HG03432 (cell line): ENCODE data around the gene S100A1.
A peak's percentile ranks its signal among the peaks of the same experiment; 100 is the strongest.
"Not testable (repeated sequence)": the region's sequence is repeated elsewhere in the genome, so short reads cannot be mapped to it uniquely, and the experiment has no call there.

ENCODE experiments used
- ATAC-seq: cut with Tn5 transposase; IDR thresholded peaks from one replicate; pipeline ENCODE4 v1.9.1; 2021; ENCODE audit warnings: mild to moderate bottlenecking, moderate library complexity; ENCODE audit not compliant: unreplicated experiment

S100A1 gene

DNA sequence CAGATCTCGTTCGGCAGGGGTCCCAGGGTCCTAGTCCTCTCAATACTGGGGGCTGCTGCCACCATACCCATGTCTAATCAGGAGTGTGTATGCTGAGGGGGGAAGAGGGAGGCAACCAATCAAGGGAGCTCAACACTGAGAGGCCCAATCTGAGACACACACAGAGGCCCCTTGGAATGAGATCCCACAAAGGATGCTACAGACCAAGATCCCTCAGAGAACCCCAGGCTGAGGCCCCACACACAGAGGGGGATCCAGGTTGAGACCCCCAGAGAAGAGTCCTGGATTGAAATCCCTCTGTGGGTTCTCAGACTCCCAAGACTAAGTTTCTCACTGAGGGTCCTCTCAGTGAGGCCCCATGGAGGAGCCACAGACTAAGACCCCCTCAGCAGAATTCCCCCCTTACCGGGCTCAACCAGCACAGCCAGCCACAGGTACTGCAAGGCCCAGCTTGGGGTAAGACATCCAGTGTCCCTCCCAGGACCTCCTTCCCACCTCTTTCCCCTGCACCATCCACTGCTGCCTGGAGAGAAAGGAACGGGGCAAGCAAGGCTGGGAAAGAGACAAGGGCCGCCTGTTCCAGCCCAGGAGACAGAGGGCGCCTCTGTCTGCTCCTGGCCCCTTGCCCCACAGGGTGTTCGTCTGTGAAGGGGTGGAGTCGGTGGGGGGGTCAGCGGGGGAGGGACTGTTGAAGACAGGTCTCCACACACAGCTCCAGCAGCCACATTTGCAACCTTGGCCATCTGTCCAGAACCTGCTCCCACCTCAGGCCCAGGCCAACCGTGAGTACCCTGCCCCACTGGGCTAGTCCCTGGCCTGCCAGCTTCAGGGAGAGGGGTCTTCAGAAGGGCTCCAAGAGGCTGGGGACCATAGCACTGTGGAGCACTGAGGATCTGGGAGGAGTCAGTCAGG lies at the start of gene S100A1:
Gene S100A1, plus strand, starts transcription at position 720 of the 912 bp plus-strand sequence. CDS start 2,088 bp downstream, outside the sequence.
- ATAC-seq, result no peak

DNA sequence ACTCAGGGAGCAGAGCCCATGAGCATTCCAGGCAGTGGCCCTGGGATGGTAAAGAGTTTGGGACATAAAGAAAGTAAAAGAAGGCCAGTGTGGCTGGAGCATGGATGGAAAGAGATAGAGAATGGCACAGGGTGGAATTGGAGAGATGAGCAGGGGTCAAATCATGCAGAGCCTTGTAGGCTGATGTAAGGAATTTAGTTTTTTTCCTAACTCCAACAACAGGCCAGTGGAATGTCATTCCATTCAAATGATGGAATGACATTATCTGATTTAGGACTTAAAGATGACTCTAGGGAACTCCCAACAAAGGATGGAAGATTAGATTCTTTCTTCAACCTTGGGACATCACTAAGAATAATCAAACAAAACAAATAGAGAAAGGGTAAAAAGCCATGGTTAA lies 49.7 kb upstream of the S100A1 start:
- ATAC-seq, result no peak

DNA sequence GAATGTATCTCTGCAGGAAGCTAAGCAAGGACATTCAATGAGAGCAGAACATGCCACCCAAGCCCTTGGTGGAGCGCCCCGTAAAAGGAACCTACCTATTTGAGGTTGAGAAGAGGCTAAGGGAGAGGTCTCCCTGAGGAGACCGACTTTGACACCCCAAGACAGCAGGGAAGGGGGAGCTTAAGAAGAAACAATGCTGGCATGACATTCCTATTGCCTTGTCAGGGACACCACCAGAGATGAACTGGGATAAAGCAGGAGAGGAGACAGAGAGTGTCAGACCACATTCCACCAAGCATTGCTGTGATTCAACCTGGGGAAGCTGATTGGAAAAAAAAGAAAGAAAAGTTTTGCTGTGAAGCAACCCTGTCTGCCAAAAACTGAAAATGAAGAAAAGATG lies 49.3 kb upstream of the S100A1 start:
- ATAC-seq, result no peak

DNA sequence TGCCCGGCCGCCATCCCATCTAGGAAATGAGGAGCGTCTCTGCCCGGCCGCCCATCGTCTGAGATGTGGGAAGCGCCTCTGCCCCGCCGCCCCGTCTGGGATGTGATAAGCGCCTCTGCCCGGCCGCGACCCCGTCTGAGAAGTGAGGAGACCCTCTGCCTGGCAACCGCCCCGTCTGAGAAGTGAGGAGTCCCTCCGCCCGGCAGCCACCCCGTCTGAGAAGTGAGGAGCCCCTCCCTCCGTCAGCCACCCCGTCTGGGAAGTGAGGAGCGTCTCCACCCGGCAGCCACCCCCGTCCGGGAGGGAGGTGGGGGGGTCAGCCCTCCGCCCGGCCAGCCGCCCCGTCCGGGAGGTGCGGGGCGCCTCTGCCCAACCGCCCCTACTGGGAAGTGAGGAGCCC lies 45.4 kb upstream of the S100A1 start:
- not testable (repeated sequence) for ATAC-seq

DNA sequence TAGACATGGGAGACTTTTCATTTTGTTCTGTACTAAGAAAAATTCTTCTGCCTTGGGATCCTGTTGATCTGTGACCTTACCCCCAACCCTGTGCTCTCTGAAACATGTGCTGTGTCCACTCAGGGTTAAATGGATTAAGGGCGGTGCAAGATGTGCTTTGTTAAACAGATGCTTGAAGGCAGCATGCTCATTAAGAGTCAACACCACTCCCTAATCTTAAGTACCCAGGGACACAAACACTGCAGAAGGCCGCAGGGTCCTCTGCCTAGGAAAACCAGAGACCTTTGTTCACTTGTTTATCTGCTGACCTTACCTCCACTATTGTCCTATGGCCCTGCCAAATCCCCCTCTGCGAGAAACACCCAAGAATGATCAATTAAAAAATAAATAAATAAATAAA lies 44.7 kb upstream of the S100A1 start:
- not testable (repeated sequence) for ATAC-seq

DNA sequence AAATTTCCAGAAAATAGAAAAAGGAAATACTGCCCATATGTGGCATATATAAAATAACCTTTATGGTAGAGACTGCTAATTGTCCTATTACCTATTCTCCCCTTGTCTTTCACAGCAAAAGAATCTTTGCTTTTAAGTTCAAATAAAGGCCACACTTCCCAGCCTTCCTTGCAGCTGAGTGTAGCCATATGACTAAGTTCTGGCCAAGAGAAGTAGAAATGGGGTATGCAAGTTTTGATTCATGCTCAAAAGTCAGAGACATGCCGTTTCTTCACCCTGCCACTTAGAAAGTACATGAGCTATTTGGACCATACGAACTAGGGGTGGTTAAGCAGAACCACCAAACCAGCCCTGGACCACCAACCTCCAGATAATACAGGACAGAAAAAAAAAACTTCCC lies 44.3 kb upstream of the S100A1 start:
- ATAC-seq, result no peak

DNA sequence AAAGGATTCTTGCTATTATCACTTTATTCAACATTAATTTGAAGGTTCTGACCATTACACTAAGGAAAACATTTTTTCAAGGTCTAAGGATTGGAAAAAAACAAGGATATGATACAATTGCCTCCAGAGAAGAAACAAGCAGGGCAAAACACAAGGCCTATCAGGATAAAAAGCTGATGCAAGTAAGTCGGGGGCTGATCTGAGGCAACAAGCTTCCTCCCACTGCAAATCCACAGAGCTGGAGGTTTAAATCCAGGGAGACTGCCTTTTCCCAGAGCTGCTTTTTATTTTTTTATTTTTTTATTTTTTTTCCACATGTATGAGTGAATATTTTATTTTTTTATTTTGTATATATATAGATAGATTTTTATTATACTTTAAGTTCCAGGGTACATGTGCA lies 43.2 kb upstream of the S100A1 start:
- ATAC-seq, result no peak

DNA sequence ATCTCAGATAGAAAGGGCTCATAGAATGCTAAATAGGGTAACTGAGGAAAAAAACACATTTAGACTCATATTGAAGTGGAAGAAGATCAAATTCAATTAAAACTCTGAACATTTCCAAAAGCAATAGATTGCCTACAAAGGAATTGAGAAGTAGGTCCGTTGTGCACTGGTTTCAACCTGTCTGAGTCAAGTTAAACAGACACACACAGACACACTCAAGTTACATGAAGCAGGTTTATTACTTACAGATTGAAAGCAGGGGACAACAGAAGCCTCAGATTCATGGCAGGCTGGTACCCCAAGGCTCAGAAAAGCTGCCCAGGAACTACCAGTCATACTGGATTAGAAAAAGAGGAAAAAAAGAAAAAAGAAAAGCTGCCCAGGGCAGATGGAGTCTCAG lies 41.9 kb upstream of the S100A1 start:
- ATAC-seq, result no peak

DNA sequence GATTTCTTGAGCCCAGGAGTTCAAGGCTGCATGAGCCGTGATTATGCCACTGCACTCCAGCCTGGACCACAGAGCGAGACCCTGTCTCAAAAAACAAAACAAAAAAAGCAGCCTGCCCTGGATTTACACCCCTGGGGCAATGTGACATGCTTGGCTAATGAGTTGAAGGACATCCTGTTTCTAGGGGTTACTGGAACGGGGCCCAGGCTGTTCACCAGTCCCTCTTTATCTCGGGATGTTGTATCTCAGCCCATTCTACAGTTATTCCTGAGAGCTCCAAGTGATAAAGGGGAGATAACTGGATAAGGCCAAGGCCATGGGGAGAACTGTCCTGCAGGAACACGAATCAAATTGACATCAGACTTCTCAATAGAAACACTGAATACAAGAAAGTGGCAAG lies 40.9 kb upstream of the S100A1 start:
- no peak for ATAC-seq

DNA sequence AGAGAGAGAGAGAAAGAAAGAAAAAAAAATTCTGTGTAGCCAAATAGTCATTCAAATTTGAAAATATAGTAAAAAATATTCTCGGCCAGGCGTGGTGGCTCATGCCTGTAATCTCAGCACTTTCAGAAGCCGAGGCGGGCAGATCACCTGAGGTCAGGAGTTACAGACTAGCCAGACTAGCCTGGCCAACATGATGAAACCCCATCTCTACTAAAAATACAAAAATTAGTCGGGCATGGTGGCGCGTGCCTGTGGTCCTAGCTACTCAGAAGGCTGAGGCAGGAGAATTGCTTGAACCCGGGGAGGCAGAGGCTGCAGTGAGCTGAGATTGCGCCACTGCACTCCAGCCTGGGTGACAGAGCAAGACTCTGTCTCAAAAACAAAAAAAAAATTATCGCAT lies 40.2 kb upstream of the S100A1 start:
- ATAC-seq, result not testable (repeated sequence)

DNA sequence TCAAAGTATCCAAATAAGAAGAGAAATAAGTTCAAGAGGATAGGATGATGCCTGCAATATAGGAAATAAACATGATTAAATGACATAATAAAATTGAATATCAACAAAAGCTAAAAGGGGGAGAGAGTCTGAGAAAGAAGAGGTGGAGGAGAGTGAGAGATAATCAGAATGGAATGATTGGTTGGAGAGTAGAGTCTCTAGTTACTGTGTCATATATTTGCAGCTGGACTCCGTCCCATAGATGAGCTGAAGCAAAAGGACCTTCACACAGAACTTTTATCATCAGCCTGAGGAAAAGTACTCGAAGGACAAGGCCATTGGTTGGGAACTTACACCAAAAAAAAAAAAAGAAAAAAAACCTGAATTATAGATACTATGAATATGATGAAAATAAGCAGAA lies 39.8 kb upstream of the S100A1 start:
- ATAC-seq, result no peak

DNA sequence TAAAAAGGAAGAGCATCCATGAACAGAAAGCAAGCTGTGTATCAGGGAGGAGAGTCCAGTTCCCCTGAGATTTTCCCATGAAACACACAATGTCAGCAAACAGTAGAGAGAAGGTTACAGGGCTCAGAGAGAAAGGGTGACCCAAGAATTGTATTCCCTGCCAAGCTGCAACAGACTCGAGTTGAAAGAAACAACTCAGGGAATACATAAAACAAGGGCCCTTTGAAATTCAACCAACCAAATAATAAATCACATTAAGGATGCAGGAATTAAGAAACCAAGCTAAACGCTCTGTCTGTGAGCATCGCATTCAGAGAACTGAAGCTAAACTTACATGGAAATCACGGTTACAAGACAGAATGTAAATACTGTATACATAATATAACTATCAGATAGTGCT lies 35.5 kb upstream of the S100A1 start:
- no peak for ATAC-seq

DNA sequence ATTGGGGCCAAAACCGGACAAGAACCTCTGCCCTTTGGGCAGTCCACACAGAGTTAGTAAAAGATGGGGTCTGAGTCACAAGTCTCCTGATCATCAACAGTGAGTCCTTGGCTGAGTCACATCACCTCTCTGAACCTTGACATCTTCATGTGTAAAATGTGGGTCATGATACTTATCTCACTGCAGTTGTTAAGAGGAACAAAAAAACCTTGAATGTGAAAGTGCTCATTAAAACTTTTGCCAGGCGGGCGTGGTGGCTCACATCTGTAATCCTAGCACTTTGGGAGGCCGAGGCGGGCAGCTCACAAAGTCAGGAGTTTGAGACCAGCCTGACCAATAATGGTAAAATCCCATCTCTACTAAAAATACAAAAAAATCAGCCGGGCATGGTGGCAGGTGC lies 31.0 kb upstream of the S100A1 start:
- no peak for ATAC-seq

DNA sequence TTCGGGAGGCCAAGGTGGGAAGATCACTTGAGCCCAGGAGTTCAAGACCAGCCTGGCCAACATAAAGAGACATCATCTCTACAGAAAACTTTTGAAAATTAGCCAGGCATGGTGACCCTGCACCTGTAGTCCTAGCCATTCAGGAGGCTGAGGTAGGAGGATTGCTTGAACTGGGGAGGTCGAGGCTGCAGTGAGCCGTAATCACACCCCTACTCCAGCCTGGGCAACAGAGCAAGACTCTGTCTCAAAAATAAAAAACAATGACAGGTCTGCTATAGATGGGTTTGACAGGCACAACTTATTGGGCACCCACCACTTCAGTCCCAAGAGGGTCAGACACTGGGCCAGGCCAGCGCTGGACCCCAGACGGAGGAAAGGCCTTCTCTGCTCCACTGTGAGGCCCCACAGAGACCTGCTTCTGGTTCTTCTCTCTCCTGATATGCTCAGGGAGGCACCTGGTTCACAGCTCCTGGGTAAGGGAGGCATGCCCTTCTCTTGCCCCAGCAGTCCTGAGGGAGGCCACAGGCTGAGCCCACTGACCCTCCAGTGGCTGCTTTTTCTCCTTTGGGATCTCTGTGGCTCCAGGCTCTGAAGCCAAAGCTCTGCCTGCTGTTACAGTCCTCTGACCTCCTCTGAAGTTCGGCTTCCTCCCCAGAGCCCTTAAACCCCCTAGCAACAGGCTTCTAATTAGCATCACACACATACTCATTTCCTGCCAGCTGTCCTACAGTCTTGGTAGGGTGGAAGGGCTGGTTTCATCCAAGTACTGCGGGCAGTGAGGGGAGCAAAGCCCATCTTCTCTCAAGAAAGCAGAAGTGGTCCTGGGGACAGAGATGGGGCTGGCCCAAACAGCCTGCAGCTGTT lies 29.7 kb upstream of the S100A1 start:
- peak; percentile 99 for ATAC-seq

DNA sequence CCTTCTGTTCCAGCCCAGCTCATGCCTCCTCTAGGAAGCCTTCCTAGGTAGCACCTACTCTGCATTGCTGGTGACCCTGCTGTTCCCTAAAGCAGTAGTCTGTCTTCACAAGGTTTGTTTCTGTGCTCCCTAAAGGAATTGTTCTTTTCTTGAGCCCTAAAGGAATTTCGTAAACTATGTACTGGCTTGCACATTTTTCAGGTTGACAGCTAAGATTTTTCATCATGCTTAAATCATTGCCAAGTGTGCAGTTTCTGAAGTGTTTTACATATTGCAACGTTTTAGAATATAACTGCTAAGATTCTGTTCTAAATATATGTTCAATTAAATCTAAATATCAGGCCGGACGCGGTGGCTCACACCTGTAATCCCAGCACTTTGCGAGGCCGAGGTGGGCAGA lies 28.4 kb upstream of the S100A1 start:
- no peak for ATAC-seq

DNA sequence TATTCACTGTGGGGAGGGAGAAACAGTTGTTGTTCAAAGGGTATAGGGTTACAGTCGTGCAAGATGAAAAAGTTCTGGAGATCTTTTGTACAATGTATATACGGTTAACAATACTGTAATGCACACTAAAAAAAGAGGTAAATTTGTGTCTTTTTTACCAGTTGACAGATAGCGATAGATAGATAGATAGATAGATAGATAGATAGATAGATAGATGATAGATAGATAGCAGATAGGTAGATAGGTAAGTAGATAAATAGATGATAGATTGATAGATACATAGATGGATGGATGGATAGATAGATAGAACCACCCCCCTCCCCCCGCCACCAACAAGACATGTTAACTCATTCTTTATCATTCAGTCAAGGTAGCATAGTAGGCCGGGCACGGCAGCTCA lies 25.5 kb upstream of the S100A1 start:
- ATAC-seq, result no peak

DNA sequence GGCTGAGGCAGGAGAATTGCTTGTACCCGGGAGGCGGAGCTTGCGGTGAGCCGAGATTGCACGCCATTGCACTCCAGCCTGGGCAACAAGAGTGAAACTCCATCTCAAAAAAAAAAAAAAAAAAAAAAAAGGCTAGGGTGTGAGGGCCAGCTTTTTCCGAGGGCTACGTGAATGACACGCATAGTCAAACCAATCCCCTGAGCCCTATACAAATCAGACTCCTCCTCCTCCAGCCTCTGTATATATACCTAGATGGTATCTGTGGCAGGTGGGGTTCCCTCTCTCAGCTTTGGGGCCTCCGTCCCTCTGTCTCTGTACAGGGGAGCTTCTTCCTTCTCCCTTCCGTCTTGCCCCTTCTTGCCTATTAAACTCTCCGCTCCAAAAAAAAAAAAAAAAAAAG lies 22.0 kb upstream of the S100A1 start:
- ATAC-seq, result no peak

DNA sequence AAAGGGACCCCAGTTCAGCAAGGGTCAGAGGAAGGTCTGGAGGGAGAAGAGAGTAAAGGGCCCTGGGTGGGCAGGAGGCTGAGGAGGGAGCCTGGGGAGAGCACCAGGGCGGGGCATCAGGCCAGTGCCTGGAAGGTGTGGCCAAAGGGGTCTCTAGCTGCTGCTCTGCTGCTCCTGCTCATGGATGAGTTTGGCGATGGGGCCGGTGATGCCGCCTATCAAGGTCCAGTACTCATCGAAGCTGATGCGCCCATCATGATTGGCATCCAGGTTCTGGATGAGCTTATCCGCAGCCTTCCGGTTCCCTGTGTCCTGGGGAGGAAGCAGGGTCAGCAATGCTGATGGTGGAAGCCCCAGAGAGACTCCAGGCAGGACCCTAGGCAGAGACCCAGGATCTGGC lies 20.9 kb upstream of the S100A1 start:
- no peak for ATAC-seq

DNA sequence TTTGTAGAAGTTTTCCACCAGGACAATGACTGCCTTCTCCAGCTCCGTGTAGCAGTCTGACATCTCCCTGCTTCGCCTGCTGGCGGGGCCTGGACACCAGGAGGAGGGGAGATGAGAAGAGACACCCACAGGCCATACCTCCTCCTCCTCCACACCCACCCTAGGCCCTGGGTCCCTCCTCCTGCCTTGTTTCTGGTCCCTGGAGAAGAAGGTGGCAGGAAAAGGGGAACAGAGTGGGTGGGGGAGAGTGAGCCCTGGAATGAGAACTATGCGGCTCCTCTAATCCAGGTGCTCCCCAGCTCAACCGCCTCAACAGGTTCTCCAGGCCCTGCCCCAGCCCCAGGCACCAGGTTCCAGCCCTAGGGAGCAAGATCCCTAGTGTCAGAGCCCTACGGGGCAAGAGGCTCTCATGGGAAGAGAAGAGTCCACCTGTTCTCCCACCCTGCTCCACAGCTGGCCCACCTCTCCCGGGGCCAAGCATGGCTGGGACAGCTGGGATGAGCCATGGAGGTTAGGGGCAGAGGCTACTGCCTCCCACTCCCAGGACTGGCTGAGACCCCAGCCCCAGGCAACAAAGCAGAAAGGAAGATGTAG lies 20.0 kb upstream of the S100A1 start:
- no peak for ATAC-seq

DNA sequence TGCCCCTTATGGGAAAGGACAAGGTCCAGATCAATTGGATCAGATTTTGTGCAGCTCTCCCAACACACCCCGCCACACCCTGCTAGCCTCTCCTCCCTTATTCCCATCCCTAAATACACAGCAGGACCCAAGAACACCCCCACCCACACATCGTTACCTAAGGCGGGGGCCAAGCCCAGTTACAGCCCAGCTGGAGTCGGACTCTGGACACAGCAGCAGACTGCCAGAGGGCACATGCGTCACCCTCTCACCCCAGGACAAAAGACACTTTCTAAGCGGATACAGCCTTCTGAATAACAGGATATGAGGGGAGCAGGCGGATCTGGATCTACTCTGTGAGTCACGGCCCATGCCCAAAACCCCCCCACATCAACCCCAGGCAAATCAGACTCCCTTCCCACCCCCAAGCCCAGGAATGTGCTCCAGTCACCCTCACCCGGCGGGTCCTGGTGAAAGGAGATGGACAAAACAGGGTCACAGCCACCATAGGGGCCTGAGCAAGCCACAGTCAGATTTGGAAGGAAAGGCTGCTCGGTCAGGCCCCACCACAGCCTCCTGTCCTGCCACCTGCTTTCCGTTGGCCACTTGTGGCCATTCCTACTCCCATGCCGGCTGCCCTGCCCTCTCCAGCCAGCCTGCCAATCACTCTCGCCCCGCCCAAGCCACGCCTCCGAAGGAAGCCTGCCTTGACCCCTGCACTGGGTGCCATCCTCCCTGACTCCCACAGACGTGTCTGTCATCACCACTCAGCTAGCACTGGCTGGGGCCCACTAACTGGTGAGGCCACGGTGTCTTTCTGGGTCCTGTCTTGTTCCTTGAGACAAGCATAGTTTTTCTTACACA lies 19.3 kb upstream of the S100A1 start:
- ATAC-seq, result no peak

DNA sequence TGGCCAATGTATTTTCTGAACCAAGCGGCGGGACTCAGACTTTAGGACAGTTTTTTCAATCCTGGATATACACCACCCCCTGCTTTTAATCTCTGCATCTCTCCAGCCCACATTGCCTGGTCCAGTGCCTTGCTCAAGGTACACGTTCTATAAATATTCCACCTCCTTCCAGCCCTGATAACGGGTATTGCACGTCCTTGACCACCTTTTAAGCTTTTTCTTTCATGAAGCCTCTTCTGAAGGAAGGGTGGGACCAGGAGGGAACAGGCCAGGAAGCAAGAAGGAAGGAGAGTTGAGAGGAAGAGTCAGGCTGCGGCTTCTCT lies 18.7 kb upstream of the S100A1 start:
- no peak for ATAC-seq
